Type B pancreatic cell (in vitro differentiated cells): ENCODE measurements around the gene TMEM106A. TPM values are rescaled to one million over a fixed set of nuclear protein-coding genes. Genes with fewer than 3 reads are reported as not detected.

ENCODE experiments used
- total RNA-seq: library from RNA; stranded (reverse); gene quantifications from 2 replicates; pipeline ENCODE4 v1.2.1, GENCODE V29; 2021; ENCODE audit warnings: low replicate concordance

The TMEM106A gene
- total RNA-seq, 1 donor from 2014 or later, result 4.4 TPM

Other genes starting within 250 kb of the TMEM106A start
- 37.0 and 60.0 TPM in 2 replicates for gene AARSD1, start 247.4 kb upstream of the TMEM106A start, total RNA-seq
- gene PTGES3L, start 231.8 kb upstream of the TMEM106A start, total RNA-seq, result 1.0 and 1.5 TPM in 2 replicates
- gene RUNDC1, start 231.3 kb upstream of the TMEM106A start, total RNA-seq, result 18.2 and 19.7 TPM in 2 replicates
- 1,148 and 1,194 TPM in 2 replicates for gene RPL27, start 213.5 kb upstream of the TMEM106A start, total RNA-seq
- 6.6 and 8.8 TPM in 2 replicates for gene IFI35, start 205.1 kb upstream of the TMEM106A start, total RNA-seq
- gene VAT1, start 189.5 kb upstream of the TMEM106A start, total RNA-seq, result 167 and 274 TPM in 2 replicates
- gene RND2, start 186.6 kb upstream of the TMEM106A start, total RNA-seq, result 3.3 and 7.1 TPM in 2 replicates
- 19.4 and 38.9 TPM in 2 replicates for gene BRCA1, start 86.5 kb upstream of the TMEM106A start, total RNA-seq
- gene NBR1, start 40.7 kb upstream of the TMEM106A start, total RNA-seq, result 60.8 and 65.9 TPM in 2 replicates
- not detected in 2 replicates for gene CCDC200, start 16.7 kb downstream of the TMEM106A start, total RNA-seq
- 3,940 and 6,478 TPM in 2 replicates for gene RNU2-1, start 22.1 kb downstream of the TMEM106A start, total RNA-seq
- gene ARL4D, start 187.1 kb downstream of the TMEM106A start, total RNA-seq, result 8.3 and 9.9 TPM in 2 replicates